ENCODE measurements around the gene PLEKHG4B.
"Not testable (repeated sequence)": the region's sequence is repeated elsewhere in the genome, so short reads cannot be mapped to it uniquely, and the experiment has no call there.

DNA sequence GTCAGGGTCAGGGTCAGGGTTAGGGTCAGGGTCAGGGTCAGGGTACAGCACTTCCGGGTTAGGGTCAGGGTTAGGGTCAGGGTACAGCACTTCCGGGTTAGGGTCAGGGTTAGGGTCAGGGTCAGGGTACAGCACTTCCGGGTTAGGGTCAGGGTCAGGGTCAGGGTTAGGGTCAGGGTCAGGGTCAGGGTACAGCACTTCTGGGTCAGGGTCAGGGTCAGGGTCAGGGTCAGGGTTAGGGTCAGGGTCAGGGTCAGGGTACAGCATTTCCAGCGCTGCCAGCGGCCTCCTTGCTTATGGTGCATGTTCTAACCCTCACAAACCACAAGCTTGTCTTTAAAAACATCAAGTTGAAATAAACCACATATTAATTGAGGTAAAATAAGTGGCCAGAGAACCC lies 42.4 kb upstream of the PLEKHG4B start:
- not testable (repeated sequence) for TF ChIP-seq CTCF (conservative IDR thresholded peaks at IDR 0.05; ENCODE audit: low read depth, low read length); EZH2 (IDR thresholded peaks at IDR 0.05; ENCODE audit: borderline replicate concordance, low read depth, low read length, poor library complexity, severe bottlenecking)

Measured in A673 (cell line).